Heart left ventricle (tissue), 16 donors: ENCODE results near the gene PRSS2. TPM values are rescaled to one million over a fixed set of nuclear protein-coding genes. Genes with fewer than 3 reads are reported as not detected.

Experiments
- ATAC-seq, 4 donors: fragments of 200-7000 bp; cut with Tn5 transposase; one replicate each; pipeline ENCODE4 v1.9.1; 2020 to 2022; ENCODE audit warnings: moderate library complexity in 4 of 4, mild to moderate bottlenecking in 3 of 4, moderate number of reproducible peaks in 1 of 4
- DNase-seq, 5 donors: peaks; one replicate each; pipeline ENCODE4 v3.0.0-alpha.2; 2020
- H3K27ac ChIP-seq, 12 donors: fragments of 200-600 bp; sonication (generic) in 4 of 12; one replicate each; pipeline versions ENCODE4 v1.5.0 to v1.8.0; 2016 to 2022; ENCODE audit warnings: mild to moderate bottlenecking in 2 of 12
- H3K27me3 ChIP-seq, 9 donors: fragments of 200-600 bp; sonication (generic) in 2 of 9; one replicate each; pipeline versions ENCODE4 v1.5.1 to v1.8.0; 2016 to 2022; ENCODE audit warnings: mild to moderate bottlenecking in 3 of 9
- H3K36me3 ChIP-seq, 9 donors: fragments of 200-600 bp; sonication (generic) in 2 of 9; one replicate each; pipeline versions ENCODE4 v1.5.0 to v1.8.0; 2018 to 2022; ENCODE audit warnings: mild to moderate bottlenecking in 2 of 9
- H3K4me1 ChIP-seq, 12 donors: fragments of 200-600 bp; sonication (generic) in 4 of 12; one replicate each; pipeline versions ENCODE4 v1.5.0 to v1.8.0; 2016 to 2022; ENCODE audit warnings: mild to moderate bottlenecking in 3 of 12
- H3K4me3 ChIP-seq, 12 donors: fragments of 200-600 bp; sonication (generic) in 4 of 12; one replicate each; pipeline versions ENCODE4 v1.5.0 to v1.8.0; 2017 to 2022; ENCODE audit warnings: mild to moderate bottlenecking in 9 of 12, moderate library complexity in 4 of 12
- H3K9me3 ChIP-seq, 12 donors: fragments of 200-600 bp; sonication (generic) in 4 of 12; one replicate each; pipeline versions ENCODE4 v1.5.0 to v1.8.0; 2016 to 2022; ENCODE audit warnings: mild to moderate bottlenecking in 1 of 12
- CTCF ChIP-seq, 12 donors: fragments of 200-600 bp; sonication (generic) in 4 of 12; IDR thresholded peaks; one replicate each; pipeline versions ENCODE4 v1.5.0 to v1.8.0; 2018 to 2022; ENCODE audit warnings: antibody characterized with exemption in 12 of 12, mild to moderate bottlenecking in 5 of 12
- POLR2A ChIP-seq, 2 donors: fragments of 450-650 bp; IDR thresholded peaks; one replicate each; pipeline ENCODE4 v1.6.1; 2017; ENCODE audit warnings: antibody characterized with exemption in 2 of 2, mild to moderate bottlenecking in 2 of 2, moderate library complexity in 2 of 2
- WGBS, 4 donors: extraction: QIAGEN DNeasy Blood & Tissue Kit in 2 of 4; methylation state at CpG; one replicate each; pipeline versions ENCODE4 v1.1.5 to v1.1.7; 2013 to 2018; 5-methylcytosine and 5-hydroxymethylcytosine counted together
- intact Hi-C, 10 donors: fragments of 100-400 bp; cut with DNase I; formaldehyde crosslinking; loops; one replicate each; pipeline versions ENCODE4 v1.11.1 to v1.14.2; 2022
- polyA plus RNA-seq, 2 donors: library from polyadenylated mRNA; stranded (reverse); fragments of 200-250 nt; gene quantifications; one replicate each; pipeline ENCODE4 v1.2.3, GENCODE V29; 2013
- total RNA-seq, 9 donors: library from RNA; depleted of rRNA in 2 of 9; stranded (reverse); fragments of >200 nt in 2 of 9; fragmentation: NEBNext Ultra II Directional in 3 of 9; extraction: Animal tissue kit (Norgen Biotek cat#: 25700) in 3 of 9; gene quantifications; one replicate each; pipeline versions ENCODE4 v1.1.0 to v1.2.4, GENCODE V29; 2016 to 2023
- donor health status: ischemic (EF 13 %, LVEDD 7.1; RV severe dilation, severe dysfunction).
- donor health status: healthy with polysubstance abuse.
- donor health status: DM: no; HTN: yes; CAD: no.
- donor health status: DM: no; HTN: no; CAD: no.
- donor health status: ischemic (EF 25% LVEDD 6.9; RV normal size, moderate dysfunction).
- donor health status: ischemic (EF 25% LVEDD 5.7; RV mildly dilated, moderate dysfunction).
- donor health status: healthy.
- donor health status: DM: yes; HTN: yes; CAD: no.
- donor health status: ischemic (EF 35%, LVEDD 5.7; RV mildly dilated, moderate dysfunction).
- donor health status: nonischemic (EF 11% LVEDD 7.7; RV severe dilation, severe dysfunction).
- donor health status: DM: yes; HTN: yes; CAD: no.
- donor health status: PGD.
- donor health status: ischemic (EF 29% LVEDD 5.4; RV normal size, mild dysfunction).
- donor health status: nonischemic (EF 23%, LVEDD 6.1; RV moderate dilation, normal function).

Gene PRSS2
- total and polyA plus RNA-seq, 11 donors: 1.0 to 8.4 (median 5.9) TPM; not detected in 5

GRCh38 chr7:142798451-142799436, 28.0 kb downstream of the PRSS2 start:
- WGBS, 4 donors: 67 to 79% (median 74%) methylated on average over 11 of the region's 11 CpGs
- ATAC-seq: no peak
- Histone ChIP-seq H3K27ac (peak overlapping the region in 2 of 12 donors; percentile 17 to 83), H3K36me3 (no peaks in the 10 kb centered on the region), H3K4me3 (peak overlapping the region in 2 of 12 donors; percentile 50 to 61), H3K4me1 (peaks cover 0 to 19% (median 13%) of the 10 kb centered on the region in 12 donors), H3K27me3 (peaks cover 19 to 73% (median 43%) of the 10 kb centered on the region in 9 donors), H3K9me3 (no peaks in the 10 kb centered on the region)
- DNase-seq: peak in 1 of 5 donors; percentile 5
- no peak for TF ChIP-seq POLR2A (IDR thresholded peaks at IDR 0.05)
- no peak for TF ChIP-seq CTCF (IDR thresholded peaks at IDR 0.05)
- intact Hi-C loops: no loop called here

GRCh38 chr7:142799437-142799835, 28.7 kb downstream of the PRSS2 start:
- no peaks in the 10 kb centered on the region for H3K36me3 ChIP-seq
- DNase-seq: peak in 1 of 5 donors; percentile 2
- peaks cover 0 to 19% (median 13%) of the 10 kb centered on the region in 12 donors for H3K4me1 ChIP-seq
- TF ChIP-seq POLR2A (IDR thresholded peaks at IDR 0.05) (no peak), CTCF (IDR thresholded peaks at IDR 0.05) (no peak)
- peak overlapping the region in 2 of 12 donors; percentile 12 to 61 for H3K4me3 ChIP-seq
- intact Hi-C loops: no loop called here
- peaks cover 19 to 68% (median 43%) of the 10 kb centered on the region in 9 donors for H3K27me3 ChIP-seq
- H3K27ac ChIP-seq: peak overlapping the region in 2 of 12 donors; percentile 17 to 83
- H3K9me3 ChIP-seq: no peaks in the 10 kb centered on the region
- 42 to 53% (median 48%) methylated on average over 3 of the region's 3 CpGs for WGBS, 4 donors
- no peak for ATAC-seq

- WGBS, 4 donors: 80 to 93% (median 88%) methylated on average over 1 of the region's 1 CpG
- no peaks in the 10 kb centered on the region for H3K36me3 ChIP-seq
- H3K27me3 ChIP-seq: peaks cover 19 to 68% (median 41%) of the 10 kb centered on the region in 9 donors
- H3K9me3 ChIP-seq: no peaks in the 10 kb centered on the region
- H3K4me1 ChIP-seq: peaks cover 0 to 19% (median 13%) of the 10 kb centered on the region in 12 donors
- H3K27ac ChIP-seq: peak overlapping the region in 1 of 12 donors; percentile 83
- TF ChIP-seq CTCF (IDR thresholded peaks at IDR 0.05) (no peak), POLR2A (IDR thresholded peaks at IDR 0.05) (no peak)
- no peak for DNase-seq
- H3K4me3 ChIP-seq: peak overlapping the region in 1 of 12 donors; percentile 61
- no peak for ATAC-seq
- intact Hi-C loops: no loop called here
Measured at GRCh38 chr7:142800088-142800487, 29.3 kb downstream of the PRSS2 start.

- peaks cover 0 to 19% (median 13%) of the 10 kb centered on the region in 12 donors for H3K4me1 ChIP-seq
- no peaks in the 10 kb centered on the region for H3K9me3 ChIP-seq
- TF ChIP-seq CTCF (IDR thresholded peaks at IDR 0.05) (no peak), POLR2A (IDR thresholded peaks at IDR 0.05) (no peak)
- H3K27ac ChIP-seq: peak overlapping the region in 1 of 12 donors; percentile 83
- peak overlapping the region in 1 of 12 donors; percentile 61 for H3K4me3 ChIP-seq
- DNase-seq: peak in 1 of 5 donors; percentile 8
- peaks cover 19 to 63% (median 34%) of the 10 kb centered on the region in 9 donors for H3K27me3 ChIP-seq
- no peak for ATAC-seq
- H3K36me3 ChIP-seq: no peaks in the 10 kb centered on the region
- WGBS, 4 donors: 75 to 85% (median 83%) methylated on average over 5 to 7 of the region's 7 CpGs
- intact Hi-C loops: no loop called here
Measured at GRCh38 chr7:142800699-142801260, 30.0 kb downstream of the PRSS2 start.
